ENCODE data around the gene DSTYK. TPM values are rescaled to one million over a fixed set of nuclear protein-coding genes. Genes with fewer than 3 reads are reported as not detected.

DSTYK gene
- total and polyA plus RNA-seq, 2 donors (not counting 3 experiments of a cell fraction or from before 2014, with no cell fraction given) = 3.6 to 8.7 TPM

DNA sequence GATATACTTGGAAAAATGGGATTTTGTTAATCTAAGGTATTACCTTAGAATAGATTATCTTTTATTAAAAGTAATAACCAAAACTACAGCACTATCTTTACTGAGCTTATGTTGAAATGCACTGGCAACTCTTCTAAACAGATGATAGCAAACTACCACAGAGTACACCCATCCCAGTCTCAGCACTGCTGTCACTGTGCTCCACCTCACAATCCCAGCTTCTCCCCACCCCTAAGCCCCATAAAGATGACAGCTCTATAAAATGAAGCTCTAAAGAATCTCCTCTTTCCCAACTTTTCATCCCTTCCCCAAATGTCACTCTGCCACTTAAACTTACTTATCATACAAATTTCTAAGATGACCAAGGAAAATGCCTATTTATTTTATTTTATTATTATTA, 6.4 kb downstream of the DSTYK start:
- intact Hi-C loops (cut with micrococcal nuclease) = no loop called here
- no peak overlapping the region for H3K27ac ChIP-seq (ENCODE audit: insufficient read depth, low read depth, low read length)
- peaks cover 10% of the 10 kb centered on the region for H3K79me2 ChIP-seq (ENCODE audit: control insufficient read depth, insufficient read depth, low read length)
- H3K9me3 ChIP-seq (replicated peaks; ENCODE audit: control insufficient read depth, insufficient read depth, low read length) = no peaks in the 10 kb centered on the region
- dilution Hi-C loops (cut with MboI; ENCODE audit: extremely low pct_ligation_motif_present, low sequenced_read_pairs) = no loop called here
- no peak for DNase-seq (ENCODE audit: low read depth, low spot score)
- H3K9ac ChIP-seq (replicated peaks; ENCODE audit: extremely low read depth, insufficient read depth, low read length) = no peak overlapping the region
- no TSS peak for BruUV-seq (replicated peaks)
- H3K27me3 ChIP-seq (ENCODE audit: control insufficient read depth in 2 of 2, insufficient read depth in 2 of 2, low read length in 2 of 2) = no peaks in the 10 kb centered on the region
- FAIRE-seq = no peak
- no peak overlapping the region for H3K4me2 ChIP-seq (ENCODE audit: insufficient read depth, low read length)
- H4K20me1 ChIP-seq (replicated peaks; ENCODE audit: control insufficient read depth, extremely low read depth, insufficient read depth, low read length) = no peaks in the 10 kb centered on the region
- no peaks in the 10 kb centered on the region for H3K36me3 ChIP-seq (ENCODE audit: control insufficient read depth in 2 of 2, extremely low read depth in 1 of 2, insufficient read depth in 2 of 2, low read length in 2 of 2)
- POLR2A ChIA-PET = no interaction called here
- CTCF ChIA-PET = interaction anchor here (0.7 to 1.9 kb wide), 5 partner anchors 9 to 64 kb away, joined by 3 to 5 read pairs (median 3); no protein-coding TSS in a partner anchor
- no peak overlapping the region for H2AFZ ChIP-seq (ENCODE audit: low read depth, low read length)
- TF ChIP-seq EZH2 (IDR thresholded peaks at IDR 0.05; ENCODE audit: borderline replicate concordance, low read depth, low read length, severe bottlenecking) = no peak
- TF ChIP-seq, protein P1, sequence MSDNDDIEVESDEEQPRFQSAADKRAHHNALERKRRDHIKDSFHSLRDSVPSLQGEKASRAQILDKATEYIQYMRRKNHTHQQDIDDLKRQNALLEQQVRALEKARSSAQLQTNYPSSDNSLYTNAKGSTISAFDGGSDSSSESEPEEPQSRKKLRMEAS (IDR thresholded peaks at IDR 0.05; ENCODE audit: insufficient read depth, insufficient read length) = no peak
- no peak for TF ChIP-seq JUN (IDR thresholded peaks at IDR 0.05; ENCODE audit: borderline replicate concordance, insufficient read depth, insufficient read length, low read depth)
- TF ChIP-seq POLR2AphosphoS5 (IDR thresholded peaks at IDR 0.05; ENCODE audit: insufficient read depth, low read depth, low read length) = no peak
- no peaks in the 10 kb centered on the region for H3K4me1 ChIP-seq (ENCODE audit: control insufficient read depth, extremely low read depth, insufficient read depth, low read length)
- H3K9me1 ChIP-seq (replicated peaks; ENCODE audit: control insufficient read depth, extremely low read depth, insufficient read depth, low read length) = no peaks in the 10 kb centered on the region
- H3K4me3 ChIP-seq (replicated peaks in 1 of 3; ENCODE audit: insufficient read depth in 1 of 3, low read depth in 1 of 3, low read length in 3 of 3) = no peak overlapping the region

DNA sequence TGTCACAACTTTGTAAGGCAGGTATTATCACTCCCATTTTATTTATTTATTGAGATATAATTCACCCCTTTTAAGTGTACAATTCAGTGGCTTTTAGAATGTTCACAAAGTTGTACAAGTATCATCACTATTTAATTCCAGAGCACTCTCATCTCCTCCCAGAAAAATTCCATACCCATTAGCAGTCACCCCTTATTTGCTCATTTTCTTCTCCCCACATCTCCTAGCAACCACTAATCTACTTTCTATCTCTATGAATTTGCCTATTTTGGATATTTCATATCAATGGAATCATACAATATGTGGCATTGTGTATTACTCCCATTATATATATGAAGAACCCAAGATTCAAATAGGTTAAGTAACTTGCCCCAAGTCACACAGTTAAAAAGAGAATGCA, 7.0 kb downstream of the DSTYK start:
- no peak overlapping the region for H3K9ac ChIP-seq (replicated peaks; ENCODE audit: extremely low read depth, insufficient read depth, low read length)
- dilution Hi-C loops (cut with MboI; ENCODE audit: extremely low pct_ligation_motif_present, low sequenced_read_pairs) (no loop called here), intact Hi-C loops (cut with micrococcal nuclease) (no loop called here)
- DNase-seq (ENCODE audit: low read depth, low spot score) = no peak
- ChIA-PET POLR2A (no interaction called here), CTCF (interaction anchor here (0.7 to 1.9 kb wide), 3 partner anchors 9 to 63 kb away, joined by 3 to 4 read pairs (median 3); no protein-coding TSS in a partner anchor)
- peaks cover 7% of the 10 kb centered on the region for H3K79me2 ChIP-seq (ENCODE audit: control insufficient read depth, insufficient read depth, low read length)
- TF ChIP-seq, protein P1 (IDR thresholded peaks at IDR 0.05; ENCODE audit: insufficient read depth, insufficient read length) = no peak
- no peak for TF ChIP-seq POLR2AphosphoS5 (IDR thresholded peaks at IDR 0.05; ENCODE audit: insufficient read depth, low read depth, low read length)
- no peak for TF ChIP-seq GATA2 (IDR thresholded peaks at IDR 0.05; ENCODE audit: insufficient read depth, insufficient read length, low read depth, low read length)
- TF ChIP-seq JUN (IDR thresholded peaks at IDR 0.05; ENCODE audit: borderline replicate concordance, insufficient read depth, insufficient read length, low read depth) = no peak
- no peak for TF ChIP-seq EZH2 (IDR thresholded peaks at IDR 0.05; ENCODE audit: borderline replicate concordance, low read depth, low read length, severe bottlenecking)
- TF ChIP-seq POLR2A (IDR thresholded peaks at IDR 0.05; ENCODE audit: low read depth, low read length) = no peak
- no peak for TF ChIP-seq MYC (IDR thresholded peaks at IDR 0.05; ENCODE audit: low read depth, low read length)
- TF ChIP-seq, protein P2, sequence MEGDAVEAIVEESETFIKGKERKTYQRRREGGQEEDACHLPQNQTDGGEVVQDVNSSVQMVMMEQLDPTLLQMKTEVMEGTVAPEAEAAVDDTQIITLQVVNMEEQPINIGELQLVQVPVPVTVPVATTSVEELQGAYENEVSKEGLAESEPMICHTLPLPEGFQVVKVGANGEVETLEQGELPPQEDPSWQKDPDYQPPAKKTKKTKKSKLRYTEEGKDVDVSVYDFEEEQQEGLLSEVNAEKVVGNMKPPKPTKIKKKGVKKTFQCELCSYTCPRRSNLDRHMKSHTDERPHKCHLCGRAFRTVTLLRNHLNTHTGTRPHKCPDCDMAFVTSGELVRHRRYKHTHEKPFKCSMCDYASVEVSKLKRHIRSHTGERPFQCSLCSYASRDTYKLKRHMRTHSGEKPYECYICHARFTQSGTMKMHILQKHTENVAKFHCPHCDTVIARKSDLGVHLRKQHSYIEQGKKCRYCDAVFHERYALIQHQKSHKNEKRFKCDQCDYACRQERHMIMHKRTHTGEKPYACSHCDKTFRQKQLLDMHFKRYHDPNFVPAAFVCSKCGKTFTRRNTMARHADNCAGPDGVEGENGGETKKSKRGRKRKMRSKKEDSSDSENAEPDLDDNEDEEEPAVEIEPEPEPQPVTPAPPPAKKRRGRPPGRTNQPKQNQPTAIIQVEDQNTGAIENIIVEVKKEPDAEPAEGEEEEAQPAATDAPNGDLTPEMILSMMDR (IDR thresholded peaks at IDR 0.05; ENCODE audit: extremely low read depth in 1 of 2, insufficient read depth in 1 of 2, low read depth in 1 of 2, low read length in 2 of 2) = no peak
- TF ChIP-seq FOS (IDR thresholded peaks at IDR 0.05; ENCODE audit: borderline replicate concordance, insufficient read depth, low read length) = no peak
- no peaks in the 10 kb centered on the region for H3K9me1 ChIP-seq (replicated peaks; ENCODE audit: control insufficient read depth, extremely low read depth, insufficient read depth, low read length)
- H4K20me1 ChIP-seq (replicated peaks; ENCODE audit: control insufficient read depth, extremely low read depth, insufficient read depth, low read length) = no peaks in the 10 kb centered on the region
- H3K9me3 ChIP-seq (replicated peaks; ENCODE audit: control insufficient read depth, insufficient read depth, low read length) = no peaks in the 10 kb centered on the region
- no peaks in the 10 kb centered on the region for H3K27me3 ChIP-seq (ENCODE audit: control insufficient read depth in 2 of 2, insufficient read depth in 2 of 2, low read length in 2 of 2)
- no peak overlapping the region for H3K4me2 ChIP-seq (ENCODE audit: insufficient read depth, low read length)
- no TSS peak for BruUV-seq (replicated peaks)
- H2AFZ ChIP-seq (ENCODE audit: low read depth, low read length) = no peak overlapping the region
- H3K27ac ChIP-seq (ENCODE audit: insufficient read depth, low read depth, low read length) = no peak overlapping the region
- H3K36me3 ChIP-seq (ENCODE audit: control insufficient read depth in 2 of 2, extremely low read depth in 1 of 2, insufficient read depth in 2 of 2, low read length in 2 of 2) = no peaks in the 10 kb centered on the region
- no peak overlapping the region for H3K4me3 ChIP-seq (replicated peaks in 1 of 3; ENCODE audit: insufficient read depth in 1 of 3, low read depth in 1 of 3, low read length in 3 of 3)
- no peaks in the 10 kb centered on the region for H3K4me1 ChIP-seq (ENCODE audit: control insufficient read depth, extremely low read depth, insufficient read depth, low read length)
- FAIRE-seq = no peak
